NCI-H1092 treated with DMSO at 0.1 percent for 48 hours (cell line): ENCODE measurements around the gene NKX3-2.
"Not testable (repeated sequence)": the region's sequence is repeated elsewhere in the genome, so short reads cannot be mapped to it uniquely, and the experiment has no call there.

Source experiments
- DNase-seq: peaks from one replicate; lab custom pipeline; 2025; lab: John Stamatoyannopoulos, UW

Gene NKX3-2

DNA sequence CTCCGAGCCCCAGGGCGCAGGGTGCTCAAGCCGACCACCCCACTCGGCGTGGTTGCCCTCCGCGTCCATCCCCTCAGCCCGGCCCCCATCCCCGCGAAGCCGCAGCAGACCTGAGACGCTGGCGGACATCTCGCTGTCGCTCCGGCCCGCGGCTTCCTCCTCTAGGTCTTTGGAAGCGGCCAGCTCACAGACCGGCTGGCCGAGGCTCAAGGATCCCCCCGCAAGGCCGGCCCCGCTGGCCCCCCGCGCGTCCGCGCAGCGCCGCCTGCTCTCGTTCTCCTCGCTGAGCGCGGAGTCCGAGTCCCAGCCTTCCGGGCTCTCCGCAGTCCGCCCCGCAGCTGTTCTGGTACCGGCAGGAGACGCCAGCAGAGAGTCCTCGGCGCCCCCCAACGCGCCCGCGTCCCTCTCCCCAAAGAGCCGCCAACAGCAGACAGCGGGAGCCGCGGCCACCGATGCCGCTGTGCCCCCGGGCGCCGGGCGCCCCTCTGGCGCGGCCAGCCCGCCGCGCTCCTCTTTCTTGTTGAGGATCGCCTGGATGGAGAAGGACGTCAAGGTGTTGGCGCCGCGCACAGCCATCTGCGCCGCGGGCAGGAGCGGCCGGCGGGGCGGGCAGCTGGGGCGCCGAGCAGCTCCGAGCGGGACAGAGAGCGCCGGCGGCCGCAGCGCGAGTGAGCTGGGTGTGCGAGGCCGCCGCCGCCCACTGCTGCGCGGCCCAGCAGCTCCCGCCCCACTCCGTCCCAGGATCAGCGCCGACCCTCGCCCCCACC, at the start of gene NKX3-2:
Gene NKX3-2, minus strand, starts transcription at position 670 of the 767 bp plus-strand sequence. Its CDS starts 94 bp downstream, at position 576.
- peak; percentile 42 for DNase-seq

DNA sequence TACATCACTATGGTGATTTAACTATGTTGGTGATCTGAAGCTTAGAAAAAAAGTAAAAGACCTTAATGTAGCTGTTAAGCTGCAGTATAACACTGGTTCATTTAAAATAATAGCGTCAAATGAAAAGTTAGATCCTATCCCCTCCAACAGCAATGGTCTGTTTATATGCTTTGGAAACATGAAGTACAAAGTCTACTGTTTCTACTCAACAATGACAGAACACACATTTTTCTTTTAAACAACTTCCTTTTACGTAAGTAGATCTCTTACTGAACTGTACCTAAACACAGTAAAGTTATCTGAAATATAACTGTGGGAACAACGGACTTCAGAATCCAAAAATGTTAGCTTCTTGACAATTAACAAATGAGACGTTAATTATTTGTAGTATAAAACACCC, 47.9 kb upstream of the NKX3-2 start:
- DNase-seq: no peak

DNA sequence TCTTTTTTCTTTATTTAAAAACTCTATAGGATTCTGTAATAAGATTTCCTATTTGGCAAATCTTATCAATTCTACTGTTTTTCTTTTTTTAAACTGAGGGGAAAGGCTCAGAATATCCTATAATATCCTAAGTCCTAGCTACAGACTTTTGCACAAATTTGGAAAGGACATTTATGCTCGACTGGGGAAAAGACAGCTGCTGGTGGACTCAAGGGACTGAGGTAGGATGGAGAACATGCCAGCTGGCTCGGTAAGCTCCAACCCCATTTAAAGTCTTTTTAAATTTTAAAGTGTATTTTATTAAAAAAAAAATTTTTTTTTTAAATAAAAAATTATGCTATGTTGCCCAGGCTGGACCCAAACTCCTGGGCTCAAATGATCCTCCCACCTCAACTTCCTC, 46.5 kb upstream of the NKX3-2 start:
- DNase-seq: no peak

DNA sequence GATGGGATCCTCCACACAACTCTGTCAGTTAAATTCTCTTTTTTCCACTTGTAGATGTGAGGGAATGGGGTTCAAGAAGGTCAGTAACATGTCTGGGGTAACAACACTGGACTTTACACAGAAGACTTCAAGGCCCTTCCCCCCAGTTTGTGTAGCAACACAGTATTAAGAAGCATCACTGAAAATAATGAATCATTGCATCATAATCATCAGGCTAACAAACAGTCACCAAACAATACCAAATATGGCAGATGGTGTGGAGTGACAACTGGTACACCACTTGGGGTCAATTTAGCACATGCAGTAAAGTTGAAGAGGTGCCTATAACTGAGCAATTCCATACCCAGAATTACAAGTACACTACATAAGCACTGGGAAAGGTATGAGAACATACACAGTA, 44.6 kb upstream of the NKX3-2 start:
- no peak for DNase-seq

DNA sequence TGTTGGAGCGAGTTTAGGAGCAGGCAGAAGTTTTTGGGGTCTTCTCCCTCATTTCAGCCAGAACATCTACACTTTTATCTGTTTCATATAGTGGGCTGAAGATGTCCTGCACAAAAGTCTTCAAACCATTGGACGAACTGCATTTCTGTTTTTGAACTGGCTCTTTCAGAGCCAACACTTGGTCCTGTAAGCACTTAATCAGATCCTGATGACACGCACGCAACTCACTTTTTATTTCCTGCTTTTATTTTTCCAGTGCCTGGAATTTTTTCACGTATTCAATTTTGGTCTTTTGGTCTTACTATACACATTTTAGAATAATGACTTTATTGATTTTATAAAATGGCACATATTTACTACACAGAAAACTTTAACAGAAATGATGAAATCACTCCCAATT, 40.2 kb upstream of the NKX3-2 start:
- no peak for DNase-seq

DNA sequence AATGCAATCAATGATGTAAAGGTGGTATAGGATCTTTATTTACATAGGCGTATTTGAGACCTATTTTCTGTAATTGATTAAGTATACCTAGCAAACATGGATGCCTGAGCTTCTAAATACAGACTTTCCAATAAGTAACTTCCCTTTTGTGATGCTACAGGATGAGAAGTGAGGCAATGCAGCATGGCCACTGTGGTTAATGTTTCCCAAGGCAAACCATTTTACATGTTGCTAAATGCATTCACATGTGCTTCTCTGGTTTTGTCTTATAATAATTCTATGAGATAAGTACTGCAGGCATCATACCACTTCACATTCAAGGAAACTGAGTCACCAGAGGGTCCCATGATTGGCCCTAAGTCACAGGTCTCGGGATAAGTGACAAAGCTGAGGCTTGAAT, 35.7 kb upstream of the NKX3-2 start:
- DNase-seq: no peak

DNA sequence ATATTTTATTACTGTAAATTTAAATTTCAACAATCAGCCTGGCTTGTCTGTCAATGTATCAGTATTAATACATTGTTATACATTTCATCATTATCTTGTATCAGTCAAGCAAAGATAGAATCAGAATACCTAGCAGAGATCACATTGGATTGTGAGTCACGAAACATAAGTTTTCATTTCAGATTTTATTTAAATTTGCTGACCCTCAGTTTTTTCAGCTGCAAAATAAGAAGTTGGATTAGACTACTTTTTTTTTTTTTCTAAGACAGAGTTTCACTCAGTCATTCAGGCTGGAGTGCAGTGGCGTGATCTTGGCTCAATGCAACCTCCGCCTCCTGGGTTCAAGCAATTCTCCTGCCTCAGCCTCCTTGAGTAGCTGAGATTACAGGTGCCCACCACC, 33.4 kb upstream of the NKX3-2 start:
- DNase-seq: no peak

DNA sequence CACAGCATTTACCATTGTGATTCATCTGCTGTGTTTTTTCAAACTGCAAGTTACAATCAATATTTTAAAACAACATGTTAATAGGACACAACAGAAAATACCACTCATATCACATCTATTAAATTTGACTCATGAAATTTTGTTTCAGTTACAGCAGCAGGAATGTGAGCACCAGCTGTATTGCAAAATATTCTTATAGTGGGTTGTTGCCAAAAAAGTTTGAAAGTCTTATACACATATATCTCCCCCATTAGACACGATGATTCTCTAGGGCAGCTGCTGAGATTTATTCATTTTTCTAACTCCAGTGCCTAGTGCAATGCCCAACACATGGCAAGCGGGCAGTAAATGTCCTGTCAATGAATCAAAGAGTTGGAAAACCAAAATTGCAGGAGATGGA, 26.6 kb upstream of the NKX3-2 start:
- DNase-seq: no peak

DNA sequence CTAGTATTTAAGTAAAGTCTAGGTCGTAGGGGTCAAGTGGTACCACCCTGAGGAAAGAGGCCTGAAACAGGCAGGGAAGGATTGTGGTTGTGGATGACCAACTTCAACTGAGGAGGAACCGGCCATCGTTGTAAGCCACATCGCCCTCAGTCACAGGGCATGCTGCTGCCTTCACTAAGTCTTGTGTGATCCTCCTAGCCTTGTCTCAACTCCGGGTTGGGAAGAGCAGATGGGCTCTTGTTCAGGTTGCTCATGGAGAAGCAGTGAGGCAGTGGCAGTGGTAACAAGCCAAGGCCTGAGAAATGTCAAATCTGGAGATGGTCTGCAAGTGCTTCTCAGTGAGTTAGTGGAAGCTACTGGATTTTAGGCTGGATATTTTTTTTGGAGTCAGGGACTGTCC, 22.8 kb upstream of the NKX3-2 start:
- DNase-seq: no peak

DNA sequence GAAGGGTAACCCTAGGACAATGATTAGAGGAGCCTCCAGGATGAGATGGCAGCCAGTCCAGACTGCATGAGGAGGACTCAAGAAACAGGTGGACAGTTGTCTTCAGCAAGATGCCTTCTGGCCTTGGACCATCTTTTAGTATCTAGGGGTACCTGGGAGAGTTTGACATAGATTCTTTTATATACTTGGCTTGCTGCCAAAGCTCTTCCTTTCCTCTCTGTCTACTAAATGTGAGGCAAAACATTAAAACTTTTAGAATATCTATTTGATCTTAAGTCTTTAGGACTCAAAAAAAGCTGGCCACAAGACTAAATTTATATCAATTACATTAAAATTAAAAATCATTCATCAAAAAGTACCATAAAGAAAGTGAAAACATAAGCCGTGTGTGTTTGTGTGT, 18.6 kb upstream of the NKX3-2 start:
- no peak for DNase-seq

DNA sequence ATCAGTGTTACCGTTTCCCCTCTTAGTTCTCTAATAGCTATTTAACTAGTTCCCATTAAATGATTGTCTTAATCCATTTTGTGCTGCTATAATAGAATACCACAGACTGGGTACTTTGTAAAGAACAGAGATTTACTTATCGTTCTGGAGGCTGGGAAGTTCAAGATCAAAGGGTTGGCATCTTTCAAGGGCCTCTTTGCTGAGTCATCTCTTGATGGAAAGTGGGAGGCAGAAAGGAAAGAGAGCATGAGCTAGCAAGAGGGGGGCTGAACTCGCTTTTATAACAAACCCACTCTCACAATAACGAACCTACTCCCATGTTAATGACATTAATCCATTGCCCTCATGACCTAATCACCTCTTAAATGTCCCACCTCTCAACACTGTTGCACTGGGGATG, 17.4 kb upstream of the NKX3-2 start:
- DNase-seq: no peak

DNA sequence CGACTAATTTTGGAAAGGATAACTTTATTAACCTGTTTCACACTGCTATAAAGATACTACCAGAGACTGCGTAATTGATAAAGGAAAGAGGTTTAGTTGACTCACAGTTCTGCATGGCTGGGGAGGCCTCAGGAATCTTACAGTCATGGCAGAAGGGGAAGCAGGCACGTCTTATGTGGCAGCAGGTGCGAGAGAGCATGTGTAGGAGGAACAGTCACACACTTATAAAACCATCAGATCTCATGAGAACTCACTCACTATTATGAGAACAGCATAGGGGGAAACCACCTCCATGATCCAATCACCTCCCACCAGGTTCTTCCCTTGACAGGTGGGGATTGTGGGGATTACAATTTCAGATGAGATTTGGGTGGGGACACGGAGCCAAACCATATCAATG, 15.8 kb upstream of the NKX3-2 start:
- DNase-seq: not testable (repeated sequence)

DNA sequence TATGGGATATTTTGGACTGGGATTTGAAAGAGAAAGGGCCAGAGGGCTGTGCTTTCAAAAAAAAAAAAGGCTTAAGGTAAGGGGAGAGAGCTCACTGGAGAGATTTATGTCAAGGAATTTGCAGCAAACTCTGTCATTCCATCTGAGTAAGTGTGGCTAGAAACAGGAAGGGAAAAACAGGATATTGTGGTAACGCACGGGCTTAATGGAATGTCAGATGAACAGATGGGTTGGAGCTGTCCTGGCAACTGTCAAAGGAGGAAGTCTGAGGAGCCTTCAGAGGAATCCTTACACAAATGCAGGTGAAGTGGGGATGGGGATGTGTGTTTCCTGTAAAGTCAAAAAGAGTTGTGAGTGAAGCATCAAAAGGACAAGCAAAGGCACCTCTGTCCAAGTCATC, 15.1 kb upstream of the NKX3-2 start:
- no peak for DNase-seq

DNA sequence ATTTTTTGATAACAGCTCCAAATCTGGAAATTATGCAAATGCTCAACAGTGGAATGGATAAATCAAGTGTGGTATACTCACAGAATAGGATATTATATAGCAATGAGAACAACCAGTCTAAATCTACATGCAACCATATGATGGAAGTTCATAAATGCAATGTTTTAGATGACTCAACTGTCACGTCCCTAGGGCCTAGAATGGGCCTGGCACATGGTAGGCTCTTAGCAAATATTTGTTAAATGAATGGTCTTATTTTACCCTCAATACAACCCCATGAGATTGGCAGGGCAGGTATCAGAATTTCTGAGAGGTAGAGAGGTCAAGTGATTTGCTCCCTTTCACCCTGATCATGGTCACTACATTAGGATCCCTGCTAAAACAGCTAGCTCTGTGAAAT, 14.6 kb upstream of the NKX3-2 start:
- DNase-seq: no peak

DNA sequence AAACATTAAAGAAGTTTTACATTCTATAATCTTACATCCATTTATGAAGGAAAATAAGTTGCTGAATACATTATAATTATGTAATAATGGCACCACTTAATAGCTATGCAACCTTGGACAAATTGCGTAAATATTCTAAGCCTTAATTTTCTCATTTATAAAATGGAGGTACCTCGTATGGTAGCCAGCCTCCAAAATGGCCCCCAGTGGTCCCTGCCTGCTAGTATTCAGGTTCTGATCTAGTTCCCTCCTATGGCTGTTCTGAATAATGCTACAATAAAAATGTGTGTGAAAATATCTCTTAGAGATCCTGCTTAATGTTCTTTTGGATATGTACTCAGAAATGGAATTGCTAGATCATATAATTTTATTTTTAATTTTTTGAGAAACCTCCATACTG, 11.0 kb upstream of the NKX3-2 start:
- DNase-seq: no peak

DNA sequence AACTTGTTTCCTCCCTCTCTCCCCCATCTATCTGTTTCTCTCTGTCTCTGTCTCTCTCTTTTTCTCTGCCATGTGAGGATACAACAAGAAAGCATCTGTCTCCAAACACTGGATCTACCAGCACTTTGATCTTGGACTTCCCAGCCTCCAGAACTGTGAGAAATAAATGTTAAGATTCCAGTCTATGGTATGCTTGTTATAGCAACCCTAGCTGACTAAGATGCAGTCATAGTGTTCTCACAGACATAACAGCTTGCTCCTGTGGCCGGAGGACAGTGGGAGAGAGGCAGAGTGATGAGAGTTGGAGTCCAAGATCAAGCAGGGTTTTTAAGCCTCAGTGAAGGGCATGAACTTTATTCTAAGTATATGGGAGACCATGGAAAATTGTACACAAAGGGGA, 8.8 kb upstream of the NKX3-2 start:
- no peak for DNase-seq

DNA sequence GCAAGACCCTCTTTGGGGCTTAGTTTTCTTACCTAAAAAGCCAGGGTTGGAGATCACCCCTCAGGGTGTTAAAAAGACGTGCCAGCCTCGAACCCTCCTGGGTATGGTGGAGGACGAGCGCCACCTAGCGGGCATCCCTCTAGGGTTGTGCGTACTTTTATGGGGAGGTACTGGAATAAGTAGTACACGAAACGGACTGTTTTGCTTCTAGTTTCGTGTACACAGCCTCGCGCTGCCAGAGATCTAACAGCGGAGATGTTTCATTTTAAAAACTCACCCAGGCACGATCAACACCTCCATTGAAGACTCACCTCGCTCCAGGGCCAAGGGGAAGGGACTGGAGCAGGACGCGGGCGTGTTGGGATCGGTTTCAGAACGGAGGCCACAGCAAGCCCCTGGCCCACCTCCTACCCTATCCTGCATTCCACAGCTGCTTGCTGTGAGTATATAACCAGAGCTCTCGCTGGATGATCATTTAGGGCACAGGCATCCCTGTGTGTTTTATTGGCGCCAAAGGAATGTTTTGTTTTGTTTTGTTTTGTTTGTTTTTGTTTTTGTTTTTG, 4.8 kb upstream of the NKX3-2 start:
- peak; percentile 82 for DNase-seq

DNA sequence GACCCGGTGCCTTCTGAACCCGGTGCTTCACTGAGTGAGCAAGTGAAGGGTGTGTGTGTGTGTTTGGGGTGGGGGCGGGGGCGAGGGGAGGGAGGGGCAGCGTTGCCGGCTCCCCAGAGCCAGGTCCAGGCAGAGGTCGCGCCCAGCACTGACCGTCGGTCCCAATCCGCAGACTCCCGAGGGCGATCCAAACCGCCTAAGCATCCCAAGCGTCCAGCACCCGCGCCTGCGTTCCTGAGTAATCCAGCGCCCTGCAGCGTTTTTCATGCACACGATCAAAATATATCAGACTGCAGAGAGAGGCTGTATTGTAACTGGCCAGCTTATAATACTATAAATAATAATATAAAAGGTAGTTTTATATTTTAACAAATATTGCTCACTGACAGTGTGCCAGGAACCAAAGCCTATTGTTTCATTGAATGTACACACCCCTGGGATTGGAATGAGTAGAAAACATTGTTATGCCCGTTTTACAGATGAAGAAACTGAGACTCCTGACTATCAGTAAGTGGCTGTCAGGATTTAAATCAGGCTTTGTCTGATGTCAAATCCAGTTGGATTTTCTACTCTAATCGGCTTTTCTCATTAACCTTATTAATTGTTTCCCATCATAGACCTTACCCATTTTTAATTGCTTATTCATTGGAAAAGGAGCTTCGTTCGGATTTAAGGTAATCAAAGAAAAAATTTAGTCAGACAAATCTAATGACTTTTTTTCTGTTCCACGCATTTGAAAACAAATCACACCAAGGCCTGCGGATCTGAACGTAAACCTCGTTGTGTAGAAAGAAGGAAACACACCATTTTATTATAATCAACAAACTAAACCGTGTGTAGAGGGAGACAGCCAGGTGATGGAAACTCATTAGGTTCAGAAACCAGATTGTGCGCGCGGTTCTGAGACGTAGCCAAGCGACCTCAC, 4.0 kb upstream of the NKX3-2 start:
- peak; percentile 59 for DNase-seq

DNA sequence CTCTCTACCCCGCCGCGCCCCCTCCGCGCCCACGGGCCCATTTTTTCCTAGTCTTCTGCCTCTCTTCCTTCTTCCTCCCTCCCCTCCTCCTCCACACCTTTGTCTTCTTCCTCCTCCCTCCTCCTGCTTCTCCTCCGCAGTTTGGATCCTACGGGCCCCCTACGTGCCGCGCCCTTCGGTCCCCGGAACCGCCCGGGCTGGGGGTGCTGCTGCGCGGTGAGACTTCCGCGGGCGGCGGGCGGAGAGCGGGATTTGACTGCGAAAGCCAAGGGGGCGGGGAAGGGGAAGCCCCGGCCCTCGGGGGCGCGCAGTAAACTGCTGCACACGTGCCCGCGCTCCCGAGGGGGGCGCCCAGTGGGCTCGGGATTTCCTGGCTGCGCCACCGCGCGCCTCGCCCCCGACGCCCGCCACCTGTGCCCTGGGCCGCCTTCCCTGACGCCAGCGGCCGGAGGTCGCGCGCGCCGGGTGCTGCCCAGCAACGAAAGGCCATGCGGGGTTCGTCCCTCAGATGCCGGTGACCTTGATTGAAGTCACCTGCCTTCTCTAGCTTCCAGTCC, 3.3 kb upstream of the NKX3-2 start:
- DNase-seq: peak; percentile 59

DNA sequence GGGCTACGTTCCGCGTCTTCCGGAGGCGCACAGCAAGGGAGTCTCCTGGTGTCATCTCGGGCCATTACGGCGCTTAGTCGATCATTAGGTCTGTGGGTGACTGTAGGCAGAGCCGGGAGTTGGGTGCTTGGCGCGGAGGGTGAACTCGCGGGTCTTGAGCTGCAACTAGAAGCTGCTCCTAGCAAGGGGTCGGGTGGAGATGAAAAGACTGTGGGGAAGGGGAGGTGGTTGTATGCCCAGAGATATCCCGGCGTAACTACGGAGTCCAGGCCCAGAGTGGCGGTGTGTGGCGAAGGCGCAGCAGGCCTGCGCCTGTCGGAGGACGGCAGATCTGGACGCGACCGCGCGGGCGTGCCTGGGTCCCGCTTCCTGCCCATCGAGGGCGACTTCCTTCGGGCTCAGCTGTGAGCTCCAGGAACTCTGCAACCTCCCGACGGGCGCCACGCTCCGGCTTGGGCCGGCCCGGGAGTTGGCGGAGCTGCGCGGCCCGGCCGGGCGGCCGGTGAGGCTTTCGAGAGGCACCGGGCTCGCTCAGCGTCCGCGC, 2.7 kb upstream of the NKX3-2 start:
- peak; percentile 19 for DNase-seq

DNA sequence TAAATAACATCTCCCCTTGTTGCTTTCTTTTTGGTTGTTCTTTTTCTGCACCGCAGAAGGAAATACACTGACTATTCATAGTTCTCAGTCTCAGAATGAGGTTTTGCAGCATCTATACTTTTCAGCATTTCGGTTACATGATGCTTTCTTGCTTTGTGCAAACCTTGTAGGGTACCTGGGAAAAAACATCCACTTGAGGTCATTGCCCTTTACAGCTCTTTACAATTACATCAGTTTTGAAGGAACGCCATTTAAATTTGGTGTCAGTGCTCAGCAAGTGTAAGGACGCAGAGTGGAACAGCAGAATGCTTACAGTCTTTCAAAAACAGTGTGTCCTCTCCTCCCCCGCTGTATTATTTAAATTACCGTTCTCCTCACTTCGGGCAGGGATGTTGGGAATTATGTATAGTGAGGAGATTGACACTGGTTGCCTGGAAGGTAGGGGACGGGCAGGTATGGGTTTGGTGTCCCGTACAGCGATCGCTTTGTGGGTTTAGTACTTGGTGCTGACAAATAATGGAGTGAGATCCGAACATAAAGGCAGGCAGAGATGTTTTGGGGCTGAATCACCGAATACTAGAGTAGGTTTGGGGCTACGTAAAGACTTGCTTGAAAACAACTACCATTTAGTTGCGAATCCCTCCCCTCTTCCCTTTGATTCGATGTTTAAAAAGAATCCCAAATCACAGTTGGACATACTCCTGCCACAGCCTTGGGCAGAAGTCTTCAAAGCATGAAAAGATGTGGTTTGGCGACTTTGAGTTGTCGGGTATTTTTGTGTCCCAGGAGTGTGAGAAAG, 2.0 kb upstream of the NKX3-2 start:
- no peak for DNase-seq
